ENCODE measurements around the gene MAD2L2. TPM values are rescaled to one million over a fixed set of nuclear protein-coding genes. Genes with fewer than 3 reads are reported as not detected.

Gene MAD2L2
- total RNA-seq, 4 donors from 2014 or later, result 19.4 to 43.7 (median 24.3) TPM

GRCh38 chr1:11673089-11673769 lies 7.7 kb downstream of the MAD2L2 start:
- ATAC-seq, result no peak
- Histone ChIP-seq H3K27ac (no peak overlapping the region), H3K27me3 (no peaks in the 10 kb centered on the region), H3K4me3 (no peak overlapping the region), H3K36me3 (peaks cover 0 to 94% of the 10 kb centered on the region in 2 donors), H3K4me1 (no peaks in the 10 kb centered on the region), H3K9me3 (no peaks in the 10 kb centered on the region)
- WGBS, 2 donors (ENCODE audit: low coverage in 1 of 2), result 90 to 100% methylated on average over 2 to 4 of the region's 14 CpGs
- TF ChIP-seq CTCF (IDR thresholded peaks at IDR 0.05) (no peak), POLR2AphosphoS5 (IDR thresholded peaks at IDR 0.05) (no peak), EP300 (IDR thresholded peaks at IDR 0.05) (no peak), POLR2A (IDR thresholded peaks at IDR 0.05) (no peak)

GRCh38 chr1:11671544-11672286 lies 9.2 kb downstream of the MAD2L2 start:
- no peaks in the 10 kb centered on the region for H3K27me3 ChIP-seq
- H3K4me1 ChIP-seq, result no peaks in the 10 kb centered on the region
- TF ChIP-seq CTCF (IDR thresholded peaks at IDR 0.05), result no peak
- no peak for TF ChIP-seq POLR2AphosphoS5 (IDR thresholded peaks at IDR 0.05)
- TF ChIP-seq EP300 (IDR thresholded peaks at IDR 0.05), result no peak
- no peak for TF ChIP-seq POLR2A (IDR thresholded peaks at IDR 0.05)
- peaks cover 0 to 82% of the 10 kb centered on the region in 2 donors for H3K36me3 ChIP-seq
- WGBS, 2 donors (ENCODE audit: low coverage in 1 of 2), result 80 to 94% methylated on average over 3 to 7 of the region's 14 CpGs
- H3K27ac ChIP-seq, result no peak overlapping the region
- ATAC-seq, result no peak
- H3K4me3 ChIP-seq, result no peak overlapping the region
- H3K9me3 ChIP-seq, result no peaks in the 10 kb centered on the region

- no peak for ATAC-seq
- WGBS, 2 donors (ENCODE audit: low coverage in 1 of 2), result 83% methylated on average over 1 of the region's 6 CpGs; no CpG with 5 or more reads in 1 of the 2 donors
- H3K4me3 ChIP-seq, result no peak overlapping the region
- H3K4me1 ChIP-seq, result no peaks in the 10 kb centered on the region
- TF ChIP-seq EP300 (IDR thresholded peaks at IDR 0.05) (no peak), POLR2AphosphoS5 (IDR thresholded peaks at IDR 0.05) (no peak), CTCF (IDR thresholded peaks at IDR 0.05) (no peak), POLR2A (IDR thresholded peaks at IDR 0.05) (no peak)
- peaks cover 0 to 77% of the 10 kb centered on the region in 2 donors for H3K36me3 ChIP-seq
- no peaks in the 10 kb centered on the region for H3K27me3 ChIP-seq
- H3K9me3 ChIP-seq, result no peaks in the 10 kb centered on the region
- H3K27ac ChIP-seq, result no peak overlapping the region
These were observed 9.8 kb downstream of the MAD2L2 start for GRCh38 chr1:11671205-11671543.

GRCh38 chr1:11670747-11671146 lies 10.2 kb downstream of the MAD2L2 start:
- Histone ChIP-seq H3K4me3 (no peak overlapping the region), H3K9me3 (no peaks in the 10 kb centered on the region), H3K27ac (no peak overlapping the region), H3K27me3 (no peaks in the 10 kb centered on the region), H3K4me1 (no peaks in the 10 kb centered on the region), H3K36me3 (peaks cover 0 to 72% of the 10 kb centered on the region in 2 donors)
- ATAC-seq, result no peak
- 65 to 80% methylated on average over 3 to 4 of the region's 6 CpGs for WGBS, 2 donors (ENCODE audit: low coverage in 1 of 2)
- no peak for TF ChIP-seq EP300 (IDR thresholded peaks at IDR 0.05)
- TF ChIP-seq POLR2A (IDR thresholded peaks at IDR 0.05), result no peak
- TF ChIP-seq POLR2AphosphoS5 (IDR thresholded peaks at IDR 0.05), result no peak
- no peak for TF ChIP-seq CTCF (IDR thresholded peaks at IDR 0.05)
